ENCODE measurements around the gene NUP153. TPM values are rescaled to one million over a fixed set of nuclear protein-coding genes. Genes with fewer than 3 reads are reported as not detected.

The NUP153 gene
- total and polyA plus RNA-seq, 2 of the 8 experiments (the other 6 are each of a cell fraction or from before 2014, with no cell fraction given) = 47.0 to 84.8 TPM

- ChIA-PET POLR2A (ENCODE audit: partially characterized antibody) (no interaction called here), CTCF (ENCODE audit: partially characterized antibody) (interaction anchor here (1.1 kb wide), 1 partner anchor 19 kb away, joined by 3 read pairs; no protein-coding TSS in a partner anchor)
- H3K18ac ChIP-seq (ENCODE audit: extremely low read depth, low read length) = no peak overlapping the region
- H3K79me2 ChIP-seq (ENCODE audit: control insufficient read depth in 1 of 2, insufficient read depth in 2 of 2, low read length in 2 of 2) = peaks cover 6 to 84% of the 10 kb centered on the region in 2 experiments
- no peak overlapping the region for H4K5ac ChIP-seq (ENCODE audit: insufficient read length, low read depth, low read length)
- no peak overlapping the region for H2BK15ac ChIP-seq (ENCODE audit: low read length)
- H3K9ac ChIP-seq (replicated peaks in 1 of 4; ENCODE audit: extremely low read depth in 1 of 4, low read depth in 3 of 4, low read length in 3 of 4) = no peak overlapping the region
- H2BK120ac ChIP-seq (replicated peaks; ENCODE audit: low read depth, low read length) = no peak overlapping the region
- no peak overlapping the region for H3K14ac ChIP-seq (ENCODE audit: insufficient read length)
- H3K4me3 ChIP-seq (ENCODE audit: extremely low read depth in 1 of 4, insufficient read depth in 2 of 4, low read depth in 3 of 4, low read length in 4 of 4) = no peak overlapping the region
- WGBS, 2 experiments (ENCODE audit: extremely low coverage in 1 of 2, insufficient coverage in 1 of 2, insufficient read length in 1 of 2, insufficient replicate concordance in 2 of 2, low coverage in 1 of 2, low lambda C conversion rate in 2 of 2, missing lambda C conversion rate in 1 of 2) = 93% methylated on average over 5 of the region's 5 CpGs; no CpG with 5 or more reads in 1 of the 2 experiments
- H3K27me3 ChIP-seq (replicated peaks in 1 of 4; ENCODE audit: control insufficient read depth in 3 of 4, extremely low read depth in 1 of 4, insufficient read depth in 3 of 4, low read length in 3 of 4) = no peaks in the 10 kb centered on the region
- no peak overlapping the region for H2BK5ac ChIP-seq (ENCODE audit: low read depth, low read length)
- H2AK5ac ChIP-seq (ENCODE audit: low read depth, low read length) = no peak overlapping the region
- no peaks in the 10 kb centered on the region for H3K9me3 ChIP-seq (ENCODE audit: insufficient read depth in 2 of 2, low read depth in 1 of 2, low read length in 1 of 2)
- DNase-seq (ENCODE audit: low read depth in 1 of 2, low spot score in 2 of 2) (no peak), FAIRE-seq (no peak)
- H3K56ac ChIP-seq (replicated peaks; ENCODE audit: insufficient read length, low read depth, low read length) = no peak overlapping the region
- no peak overlapping the region for H4K91ac ChIP-seq (replicated peaks; ENCODE audit: insufficient read length, low read length)
- H3K4me1 ChIP-seq (replicated peaks in 1 of 4; ENCODE audit: control insufficient read depth in 3 of 4, insufficient read depth in 4 of 4, low read length in 3 of 4) = peaks cover 0 to 6% (median 0%) of the 10 kb centered on the region in 4 experiments; a peak in 3 of 7 replicates
- H2BK12ac ChIP-seq (ENCODE audit: low read depth, low read length) = no peak overlapping the region
- H4K20me1 ChIP-seq (replicated peaks in 1 of 2; ENCODE audit: control insufficient read depth in 1 of 2, insufficient read depth in 2 of 2, low read length in 2 of 2) = peaks cover 5 to 11% of the 10 kb centered on the region in 2 experiments
- no peak overlapping the region for H3K27ac ChIP-seq (ENCODE audit: low read depth, low read length)
- H3K23me2 ChIP-seq (ENCODE audit: low read depth, low read length) = no peaks in the 10 kb centered on the region
- no peak overlapping the region for H3K23ac ChIP-seq (ENCODE audit: insufficient read length)
- TF ChIP-seq POU5F1 (IDR thresholded peaks at IDR 0.05; ENCODE audit: low read depth, low read length) (no peak), E2F6 (IDR thresholded peaks at IDR 0.05) (no peak), BACH1 (IDR thresholded peaks at IDR 0.05; ENCODE audit: low read length) (no peak), NRF1 (IDR thresholded peaks at IDR 0.05; ENCODE audit: low read depth, low read length) (no peak)
- peaks cover 11 to 37% (median 24%) of the 10 kb centered on the region in 4 experiments for H3K36me3 ChIP-seq (ENCODE audit: control insufficient read depth in 2 of 4, insufficient read depth in 4 of 4, low read length in 3 of 4)
- H2AFZ ChIP-seq (ENCODE audit: low read length) = no peak overlapping the region
- no peak overlapping the region for H2BK20ac ChIP-seq (ENCODE audit: low read length)
- H3K4me2 ChIP-seq (ENCODE audit: insufficient read depth in 1 of 2, low read depth in 2 of 2, low read length in 2 of 2) = no peak overlapping the region
- no peak overlapping the region for H4K8ac ChIP-seq (ENCODE audit: extremely low read depth, insufficient read depth, low read length)
- peaks cover 4% of the 10 kb centered on the region; the same call in 1 of the 2 replicates for H3K79me1 ChIP-seq (ENCODE audit: low read depth, low read length)
- no peak overlapping the region for H3K4ac ChIP-seq (replicated peaks; ENCODE audit: insufficient read length, low read depth, low read length)
Observed at GRCh38 chr6:17677602-17678001, 29.1 kb downstream of the NUP153 start.
